Renal cortex interstitium (tissue), 11 donors: Measurements from ENCODE around the gene SSC5D. TPM values are rescaled to one million over a fixed set of nuclear protein-coding genes. Genes with fewer than 3 reads are reported as not detected.
"Not testable (repeated sequence)": the region's sequence is repeated elsewhere in the genome, so short reads cannot be mapped to it uniquely, and the experiment has no call there.

ENCODE experiments used
- DNase-seq, 11 donors: peaks; one replicate each; pipeline ENCODE4 v3.0.0-alpha.2; 2013; ENCODE audit warnings: low read depth in 9 of 11, low spot score in 4 of 11; ENCODE audit errors: extremely low read depth in 1 of 11
- polyA plus RNA-seq, 3 donors: library from polyadenylated mRNA; unstranded; fragments of 120-200 nt; gene quantifications; one replicate each; pipeline ENCODE4 v1.2.1, GENCODE V29; 2013; ENCODE audit not compliant: insufficient read length in 3 of 3

Gene SSC5D
- polyA plus RNA-seq, 3 donors: 1.5 to 2.5 (median 1.6) TPM

DNA sequence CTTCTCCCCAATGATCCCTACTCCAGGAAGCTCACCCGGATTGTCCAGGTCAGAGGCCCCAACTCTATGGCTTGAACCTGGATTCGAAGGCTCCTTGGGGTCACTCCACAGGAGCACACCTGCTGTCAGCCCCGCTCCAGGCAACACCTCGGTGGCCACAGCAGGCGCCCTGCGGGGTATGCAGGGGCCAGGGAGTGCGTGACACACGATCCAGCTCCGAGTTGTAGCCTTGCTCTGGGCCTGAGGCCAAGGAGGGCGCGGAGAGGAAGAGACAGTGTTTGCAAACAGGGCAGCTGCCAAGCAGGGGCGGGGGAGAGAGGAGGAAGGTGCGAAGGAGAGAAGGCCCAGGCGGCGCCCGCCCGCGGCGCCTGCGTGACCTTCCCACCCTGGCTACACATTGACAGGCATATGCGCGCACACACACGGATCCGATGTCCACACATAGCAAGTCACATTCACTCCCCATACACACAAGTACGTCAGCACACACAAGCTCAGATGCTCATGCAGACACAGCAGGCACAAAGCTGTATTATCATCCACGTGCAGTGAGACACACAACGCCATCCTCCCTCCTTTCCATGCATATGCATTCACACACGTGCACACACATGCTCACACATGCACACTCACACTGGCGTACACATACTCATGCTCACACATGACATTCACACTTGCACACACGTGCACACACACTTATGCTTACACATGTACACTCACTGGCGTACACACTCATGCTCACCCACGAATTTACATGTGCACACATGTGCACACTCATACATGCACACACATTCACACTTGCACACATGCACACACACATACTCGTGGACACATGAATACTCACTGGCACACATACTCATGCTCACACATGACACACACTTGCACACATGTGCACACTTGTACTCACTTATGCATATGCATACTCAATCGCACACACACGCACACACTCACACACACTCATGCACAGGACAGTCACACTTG lies 38.3 kb downstream of the SSC5D start:
- DNase-seq: peak in 2 of 11 donors; percentile 47 to 48

GRCh38 chr19:55527197-55528029 lies 39.2 kb downstream of the SSC5D start:
- DNase-seq: no peak

DNA sequence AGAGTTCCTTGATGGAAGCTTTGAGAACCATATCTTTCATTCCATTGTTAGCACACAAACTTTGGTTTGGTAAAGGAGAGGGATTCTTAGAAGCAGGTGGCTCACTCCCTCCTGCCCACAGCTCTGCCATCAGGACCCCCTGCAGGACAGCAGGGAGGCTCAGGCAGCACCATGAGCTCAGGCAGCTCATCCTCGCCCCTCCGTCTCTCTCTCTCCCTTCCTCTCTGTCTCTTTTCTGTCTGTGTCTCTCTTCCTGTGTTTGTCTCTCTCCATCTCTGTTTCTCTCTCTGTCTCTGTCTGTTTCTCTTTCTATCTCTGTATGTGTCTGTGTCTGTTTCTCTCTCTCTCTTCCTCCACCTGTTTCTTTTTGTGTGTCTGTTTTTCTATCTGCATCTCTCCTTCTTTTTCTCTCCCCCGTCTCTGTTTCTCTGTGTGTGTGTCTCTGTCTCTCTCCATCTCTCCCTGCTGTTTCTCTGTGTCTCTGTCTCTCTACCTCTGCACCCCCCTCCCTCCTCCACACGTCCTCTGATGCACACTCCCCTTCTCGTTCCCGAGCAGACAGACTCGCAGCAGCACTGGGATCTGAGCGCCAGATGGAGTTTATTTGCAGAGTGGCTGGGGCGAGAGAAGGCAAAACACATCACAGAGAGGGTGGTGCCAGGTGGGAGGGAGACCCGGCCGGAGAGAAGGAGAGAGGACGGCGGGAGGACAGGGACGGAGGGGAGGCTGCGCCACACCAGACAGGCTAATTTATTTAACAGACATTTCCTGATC lies 40.0 kb downstream of the SSC5D start:
- DNase-seq: no peak

DNA sequence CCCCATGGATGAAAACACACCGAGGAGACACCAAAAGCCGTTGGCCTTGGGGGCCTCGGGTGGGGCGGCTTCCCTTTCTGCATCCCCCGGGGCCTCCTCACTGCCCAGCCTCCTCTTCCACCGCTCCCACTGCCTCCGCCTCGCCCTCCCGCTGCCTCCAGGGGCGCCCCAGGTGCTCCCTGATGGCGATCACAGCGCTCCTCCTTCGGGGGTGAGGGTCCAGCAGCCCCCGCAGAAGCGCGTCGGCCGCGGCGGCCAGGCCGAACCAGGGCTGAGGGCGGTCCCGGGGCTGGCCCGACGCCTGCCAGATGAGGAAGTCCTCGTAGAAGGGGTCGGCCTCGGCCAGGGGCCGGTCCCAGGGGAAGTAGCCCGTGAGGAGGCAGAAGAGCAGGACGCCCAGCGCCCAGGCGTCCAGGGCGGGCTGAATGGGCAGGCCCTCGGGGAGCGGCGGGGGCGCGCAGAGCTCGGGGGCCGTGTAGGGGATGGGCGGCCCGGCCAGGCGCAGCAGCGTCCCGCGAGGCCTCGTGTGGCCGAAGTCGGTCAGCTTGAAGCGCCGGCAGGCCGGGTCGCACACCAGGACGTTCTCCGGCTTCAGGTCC lies 41.5 kb downstream of the SSC5D start:
- DNase-seq: no peak

DNA sequence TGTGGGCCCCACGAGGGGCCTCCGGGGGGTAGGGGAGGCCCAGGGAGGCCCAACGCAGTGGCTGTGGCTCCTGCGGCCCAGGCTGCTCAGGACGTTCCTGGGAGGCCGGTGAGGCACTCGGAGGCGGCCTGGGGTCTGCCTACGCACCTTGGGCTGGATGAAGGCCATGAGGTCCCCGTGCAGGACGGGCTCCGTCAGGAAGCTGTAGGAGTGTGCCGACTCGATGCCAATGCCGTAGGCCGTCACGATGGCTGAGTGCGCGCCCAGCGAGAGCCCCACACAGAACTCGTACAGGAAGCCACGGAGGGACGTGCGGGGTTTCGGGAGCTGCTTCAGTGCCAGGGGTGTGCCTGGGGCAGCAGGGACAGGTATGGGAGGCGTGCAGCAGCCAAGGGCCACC lies 42.8 kb downstream of the SSC5D start:
- no peak for DNase-seq

DNA sequence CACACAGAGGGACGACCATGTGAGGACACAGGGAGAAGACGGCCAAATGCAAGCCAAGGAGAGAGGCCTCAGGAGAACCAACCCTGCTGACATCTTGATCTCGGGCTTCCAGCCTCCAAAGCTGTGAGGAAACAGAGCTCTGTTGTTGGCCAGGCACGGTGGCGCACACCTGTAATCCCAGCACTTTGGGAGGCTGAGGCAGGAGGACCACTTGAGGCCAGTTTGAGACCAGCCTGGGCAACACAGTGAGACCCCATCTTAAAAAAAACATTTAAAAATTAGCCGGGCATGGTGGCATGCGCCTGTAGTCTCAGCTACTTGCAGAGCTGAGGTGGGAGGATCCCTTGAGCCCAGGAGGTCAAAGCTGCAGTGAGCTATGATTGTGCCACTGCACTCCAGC lies 46.0 kb downstream of the SSC5D start:
- DNase-seq: not testable (repeated sequence)

GRCh38 chr19:55535173-55535964 lies 47.1 kb downstream of the SSC5D start:
- DNase-seq: no peak

- DNase-seq: no peak
Measured at GRCh38 chr19:55535965-55536350, 47.7 kb downstream of the SSC5D start.

- DNase-seq: no peak
Measured at GRCh38 chr19:55536366-55536765, 48.1 kb downstream of the SSC5D start.

GRCh38 chr19:55536951-55537740 lies 48.9 kb downstream of the SSC5D start, which contains the start of gene SBK2:
Gene SBK2 (minus strand): TSS chr19:55537133. CDS start chr19:55536294, 839 bp downstream.
- DNase-seq: no peak

- no peak for DNase-seq
Measured at GRCh38 chr19:55537741-55538111, 49.5 kb downstream of the SSC5D start.

GRCh38 chr19:55538132-55538531 lies 49.9 kb downstream of the SSC5D start:
- no peak for DNase-seq

- no peak for DNase-seq
Measured at GRCh38 chr19:55539090-55539984, 51.1 kb downstream of the SSC5D start.

DNA sequence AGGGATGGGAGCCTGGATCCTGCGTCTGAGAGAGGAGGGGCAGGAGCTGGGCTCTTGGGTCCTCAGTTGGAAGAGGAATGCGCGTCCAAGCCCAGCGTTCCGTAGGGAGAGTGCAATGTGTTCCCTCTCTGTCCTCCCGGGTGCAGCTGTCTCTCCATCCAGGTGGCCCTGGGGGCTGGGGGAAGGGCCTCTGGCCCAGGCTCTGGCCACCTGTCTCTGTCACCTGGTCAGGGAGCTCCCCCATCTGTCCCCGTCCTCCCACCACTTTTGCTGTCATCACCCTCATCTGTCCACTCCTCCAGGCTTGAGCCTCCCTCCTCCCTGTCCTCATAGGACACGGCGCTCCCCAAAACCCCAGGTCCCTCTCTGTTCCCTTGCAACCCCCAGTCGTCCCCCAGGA lies 52.4 kb downstream of the SSC5D start:
- DNase-seq: no peak

DNA sequence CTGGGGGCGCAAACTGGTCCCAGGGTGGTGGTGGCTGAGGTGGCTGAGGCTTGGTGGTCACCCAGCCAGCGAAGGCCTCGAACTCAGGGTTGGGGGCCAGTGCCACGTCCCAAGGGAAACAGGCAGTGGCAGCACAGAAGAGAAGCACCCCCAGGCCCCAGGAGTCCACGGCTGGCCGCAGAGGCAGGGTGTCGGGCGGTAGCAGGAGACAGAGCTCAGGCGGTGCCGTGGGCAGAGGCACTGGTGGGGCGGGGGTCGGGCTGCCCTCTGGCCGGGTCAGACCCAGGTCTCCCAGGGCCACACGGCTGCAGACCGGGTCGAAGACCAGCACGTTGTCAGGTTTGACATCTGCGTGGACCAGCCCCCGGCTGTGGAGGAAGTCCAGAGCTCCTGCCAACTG lies 52.9 kb downstream of the SSC5D start:
- no peak for DNase-seq

- DNase-seq: no peak
Measured at GRCh38 chr19:55542292-55542855, 54.1 kb downstream of the SSC5D start.
